ENCODE results near the gene TTLL4.

GRCh38 chr2:218701806-218702205 lies 8.8 kb upstream of the TTLL4 start:
- TF ChIP-seq CTCF (IDR thresholded peaks at IDR 0.05; ENCODE audit: low read length): no peak
- no peak for TF ChIP-seq EZH2 (IDR thresholded peaks at IDR 0.05; ENCODE audit: borderline replicate concordance, low read length)
